Camera-type eye (tissue), 1 donor: Measurements from ENCODE around the gene ENPEP. TPM values are rescaled to one million over a fixed set of nuclear protein-coding genes. Genes with fewer than 3 reads are reported as not detected.

Experiments
- total RNA-seq: library from RNA; depleted of rRNA; stranded (reverse); fragments of >200 nt; gene quantifications from one replicate; pipeline ENCODE4 v1.2.3, GENCODE V29; 2014

Gene ENPEP, protein sequence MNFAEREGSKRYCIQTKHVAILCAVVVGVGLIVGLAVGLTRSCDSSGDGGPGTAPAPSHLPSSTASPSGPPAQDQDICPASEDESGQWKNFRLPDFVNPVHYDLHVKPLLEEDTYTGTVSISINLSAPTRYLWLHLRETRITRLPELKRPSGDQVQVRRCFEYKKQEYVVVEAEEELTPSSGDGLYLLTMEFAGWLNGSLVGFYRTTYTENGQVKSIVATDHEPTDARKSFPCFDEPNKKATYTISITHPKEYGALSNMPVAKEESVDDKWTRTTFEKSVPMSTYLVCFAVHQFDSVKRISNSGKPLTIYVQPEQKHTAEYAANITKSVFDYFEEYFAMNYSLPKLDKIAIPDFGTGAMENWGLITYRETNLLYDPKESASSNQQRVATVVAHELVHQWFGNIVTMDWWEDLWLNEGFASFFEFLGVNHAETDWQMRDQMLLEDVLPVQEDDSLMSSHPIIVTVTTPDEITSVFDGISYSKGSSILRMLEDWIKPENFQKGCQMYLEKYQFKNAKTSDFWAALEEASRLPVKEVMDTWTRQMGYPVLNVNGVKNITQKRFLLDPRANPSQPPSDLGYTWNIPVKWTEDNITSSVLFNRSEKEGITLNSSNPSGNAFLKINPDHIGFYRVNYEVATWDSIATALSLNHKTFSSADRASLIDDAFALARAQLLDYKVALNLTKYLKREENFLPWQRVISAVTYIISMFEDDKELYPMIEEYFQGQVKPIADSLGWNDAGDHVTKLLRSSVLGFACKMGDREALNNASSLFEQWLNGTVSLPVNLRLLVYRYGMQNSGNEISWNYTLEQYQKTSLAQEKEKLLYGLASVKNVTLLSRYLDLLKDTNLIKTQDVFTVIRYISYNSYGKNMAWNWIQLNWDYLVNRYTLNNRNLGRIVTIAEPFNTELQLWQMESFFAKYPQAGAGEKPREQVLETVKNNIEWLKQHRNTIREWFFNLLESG
- total RNA-seq: 19.0 TPM

DNA sequence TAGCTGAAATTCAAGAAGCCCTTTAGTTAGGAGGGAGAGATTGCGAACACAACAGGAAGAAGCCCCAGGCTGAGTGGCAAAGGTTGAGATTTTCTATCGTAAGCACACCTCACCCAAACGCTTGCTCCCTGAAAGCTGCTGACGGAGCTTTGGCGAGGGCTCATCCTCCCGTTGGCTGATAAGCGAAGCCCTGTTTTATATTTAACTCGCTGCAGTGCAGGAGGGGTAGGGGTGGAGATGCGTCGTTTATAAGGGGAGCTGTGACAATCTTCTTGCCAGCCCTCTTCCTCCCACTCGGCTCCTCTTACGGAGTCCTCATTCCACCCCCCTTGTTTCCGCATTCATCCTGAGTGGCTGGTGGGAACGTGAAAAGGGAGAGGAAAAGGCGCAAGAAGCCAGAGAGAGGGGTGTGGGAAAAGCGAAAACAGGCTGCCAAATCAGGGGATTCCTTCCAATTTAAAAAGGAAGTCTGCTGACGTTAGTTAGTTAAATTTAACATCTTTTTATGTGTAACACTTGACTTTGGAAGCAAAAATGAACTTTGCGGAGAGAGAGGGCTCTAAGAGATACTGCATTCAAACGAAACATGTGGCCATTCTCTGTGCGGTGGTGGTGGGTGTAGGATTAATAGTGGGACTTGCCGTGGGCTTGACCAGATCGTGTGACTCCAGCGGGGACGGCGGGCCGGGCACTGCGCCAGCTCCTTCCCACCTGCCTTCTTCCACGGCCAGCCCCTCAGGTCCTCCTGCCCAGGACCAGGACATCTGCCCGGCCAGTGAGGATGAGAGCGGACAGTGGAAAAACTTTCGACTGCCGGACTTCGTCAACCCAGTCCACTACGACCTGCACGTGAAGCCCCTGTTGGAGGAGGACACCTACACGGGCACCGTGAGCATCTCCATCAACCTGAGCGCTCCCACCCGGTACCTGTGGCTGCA lies at the start of gene ENPEP:
Gene ENPEP, plus strand, starts transcription at position 275 of the 938 bp plus-strand sequence. Its CDS starts 260 bp downstream, at position 535.

Other genes with a start within 250 kb of the ENPEP start
- gene PITX2, start 146.9 kb downstream of the ENPEP start, total RNA-seq: 63.2 TPM